CD4-positive, alpha-beta T cell treated with Interleukin-10 for 1 hour (primary cell): ENCODE measurements around the gene RAD23A.
"Not testable (repeated sequence)": the region's sequence is repeated elsewhere in the genome, so short reads cannot be mapped to it uniquely, and the experiment has no call there.

Experiments used
- DNase-seq: peaks from one replicate; pipeline ENCODE4 v3.0.0-alpha.2; 2020

RAD23A gene

DNA sequence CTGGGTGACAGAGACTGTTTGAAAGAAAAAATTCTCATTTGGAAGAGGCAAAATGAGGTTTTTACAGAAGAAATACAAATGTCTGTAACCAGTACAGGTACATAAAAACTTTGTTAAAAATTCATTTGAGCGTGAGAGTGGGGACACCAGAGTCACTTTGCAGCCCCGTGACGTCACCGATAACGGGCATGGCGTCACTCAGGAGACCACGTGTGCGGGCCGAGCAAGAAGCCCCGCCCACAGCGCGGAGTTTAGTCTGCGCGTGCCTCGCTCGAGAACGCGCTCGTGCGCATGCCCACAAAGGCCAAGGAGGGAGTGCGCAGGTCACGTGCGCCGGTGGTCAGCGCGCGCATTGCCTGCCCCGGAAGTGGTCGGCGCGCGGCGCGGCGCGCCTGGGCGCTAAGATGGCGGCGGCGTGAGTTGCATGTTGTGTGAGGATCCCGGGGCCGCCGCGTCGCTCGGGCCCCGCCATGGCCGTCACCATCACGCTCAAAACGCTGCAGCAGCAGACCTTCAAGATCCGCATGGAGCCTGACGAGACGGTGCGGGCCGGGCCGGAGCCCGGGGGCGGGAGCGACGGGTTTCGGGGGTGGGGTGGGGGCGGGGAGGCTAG, at the start of gene RAD23A:
Gene RAD23A, plus strand, starts transcription at position 384 of the 613 bp plus-strand sequence. Its CDS starts 87 bp downstream, at position 471.
- DNase-seq: peak; percentile 99

DNA sequence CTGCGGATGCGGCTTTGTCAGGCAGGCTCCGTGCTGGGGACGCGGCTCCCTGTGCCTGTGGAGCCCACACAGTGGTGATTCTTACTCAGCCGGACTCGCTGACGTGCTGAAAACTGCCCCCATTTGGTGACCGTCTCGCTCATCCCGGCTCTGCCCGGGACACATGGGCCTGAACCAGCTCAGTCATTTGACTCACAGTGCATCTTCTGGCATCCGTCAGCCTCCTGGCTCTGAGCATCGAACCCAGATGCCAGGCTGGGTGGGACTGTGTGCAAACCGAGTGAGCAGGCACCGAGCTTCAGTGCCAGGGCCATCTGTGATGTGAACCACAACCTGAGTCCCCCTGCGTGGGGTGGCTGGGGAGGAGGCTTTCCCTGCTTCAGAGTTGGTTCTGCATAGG, 49.2 kb upstream of the RAD23A start:
- DNase-seq: no peak

DNA sequence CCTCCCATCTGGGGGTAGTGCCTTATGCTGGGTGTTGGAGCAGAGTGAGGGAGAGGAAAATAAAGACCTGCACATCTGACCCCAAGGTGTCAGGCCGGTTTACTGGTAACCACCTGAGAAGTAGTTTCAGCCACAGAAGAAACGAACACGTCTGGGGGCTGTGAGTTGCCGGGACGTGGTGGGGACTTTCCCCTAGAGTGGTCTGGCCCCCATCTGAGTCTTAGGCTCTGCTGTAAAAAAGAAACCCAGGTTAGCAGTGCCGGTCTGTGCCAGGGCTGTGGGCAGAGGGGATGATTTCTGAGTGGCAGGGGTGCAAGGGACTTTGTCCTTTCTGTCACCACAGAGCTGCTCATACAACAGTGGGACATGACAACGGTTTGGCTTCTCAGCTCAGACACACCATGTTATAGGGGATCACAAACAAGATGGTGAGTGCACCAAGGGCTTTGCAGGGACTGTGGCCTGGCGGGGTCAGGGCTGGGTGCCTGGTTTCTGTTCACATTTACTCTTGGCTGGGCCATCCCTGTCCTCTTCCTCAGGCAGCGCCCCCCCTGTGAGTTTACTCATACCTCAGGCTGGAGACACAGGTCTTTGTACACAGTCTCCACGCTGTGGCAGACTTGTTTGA, 45.7 kb upstream of the RAD23A start:
- no peak for DNase-seq

DNA sequence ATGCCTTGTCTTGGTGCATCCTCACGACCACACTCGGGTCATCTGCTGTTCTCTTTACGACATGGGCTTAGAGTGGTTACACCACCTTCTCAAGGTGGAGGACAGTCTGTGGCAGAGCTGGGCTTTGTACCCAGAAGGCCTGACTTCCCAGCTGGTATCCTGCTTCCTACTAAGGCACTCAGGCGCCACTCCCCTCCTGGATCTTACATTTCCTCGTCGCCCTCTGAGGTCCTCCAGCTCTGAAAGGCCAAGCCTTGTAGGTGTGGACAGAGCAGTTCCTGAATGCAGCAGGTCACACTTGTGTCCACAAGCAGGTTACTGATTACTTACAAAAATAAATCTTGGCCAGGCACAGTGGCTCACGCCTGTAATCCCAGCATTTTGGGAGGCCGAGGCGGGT, 38.5 kb upstream of the RAD23A start:
- no peak for DNase-seq

DNA sequence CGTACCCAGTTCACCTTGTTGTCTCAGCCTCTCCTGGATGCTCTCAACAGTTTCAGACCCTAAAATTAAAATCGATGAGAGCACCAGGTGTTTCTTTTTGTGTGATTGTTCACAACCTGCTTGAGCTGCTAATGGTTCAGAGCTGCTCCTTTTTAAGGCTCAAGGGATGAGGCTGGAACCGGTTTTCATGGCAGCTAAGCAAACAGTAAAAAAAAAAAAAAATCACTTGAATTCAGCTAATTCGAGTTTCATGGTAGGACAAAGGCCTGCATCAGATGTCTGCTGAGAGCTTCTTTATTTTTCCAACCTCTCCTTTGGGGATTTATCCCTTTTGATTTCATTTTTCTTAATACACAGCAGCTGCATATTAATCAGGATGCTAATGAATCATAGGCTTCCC, 33.1 kb upstream of the RAD23A start:
- no peak for DNase-seq

GRCh38 chr19:12913011-12913561, 32.6 kb upstream of the RAD23A start:
- DNase-seq: no peak

DNA sequence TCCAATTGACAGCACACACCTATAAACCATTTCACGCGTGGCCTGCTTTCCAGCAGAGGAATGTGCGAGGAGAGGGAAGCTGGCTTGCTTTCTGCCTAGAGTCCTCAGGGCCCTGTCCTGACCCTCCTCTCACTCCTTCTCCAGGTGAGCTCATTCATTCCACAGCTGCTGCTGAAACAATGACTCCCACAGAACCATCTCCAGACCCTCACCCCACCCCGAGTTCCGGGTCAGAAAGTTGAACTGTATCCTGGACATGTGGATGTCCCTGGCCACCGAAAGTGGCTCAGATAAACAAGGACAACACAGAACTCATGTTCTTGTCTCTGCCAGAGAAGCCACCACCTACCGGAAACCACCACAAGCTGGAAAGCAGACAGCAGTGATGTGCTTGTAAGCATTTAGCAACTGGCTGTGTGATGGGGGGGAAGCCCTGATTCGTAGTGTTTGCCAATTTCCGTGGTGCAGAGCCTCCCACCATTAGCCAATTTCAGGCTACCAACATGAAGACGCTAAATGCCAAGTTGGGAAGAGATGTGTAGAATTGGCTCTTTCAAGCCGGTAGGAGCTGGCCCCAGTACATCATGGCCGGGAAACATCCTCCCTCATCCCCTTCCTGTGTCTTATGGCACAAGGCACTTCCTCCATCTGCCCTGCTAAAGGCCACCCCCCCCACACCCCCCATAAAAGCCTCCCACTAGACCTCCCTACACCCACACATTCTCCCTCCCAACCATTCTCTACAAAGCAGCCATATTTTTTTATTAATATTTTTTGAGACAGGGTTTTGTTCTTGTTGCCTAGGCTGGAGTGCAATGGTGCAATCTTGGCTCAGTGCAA, 31.6 kb upstream of the RAD23A start:
- peak; percentile 67 for DNase-seq

DNA sequence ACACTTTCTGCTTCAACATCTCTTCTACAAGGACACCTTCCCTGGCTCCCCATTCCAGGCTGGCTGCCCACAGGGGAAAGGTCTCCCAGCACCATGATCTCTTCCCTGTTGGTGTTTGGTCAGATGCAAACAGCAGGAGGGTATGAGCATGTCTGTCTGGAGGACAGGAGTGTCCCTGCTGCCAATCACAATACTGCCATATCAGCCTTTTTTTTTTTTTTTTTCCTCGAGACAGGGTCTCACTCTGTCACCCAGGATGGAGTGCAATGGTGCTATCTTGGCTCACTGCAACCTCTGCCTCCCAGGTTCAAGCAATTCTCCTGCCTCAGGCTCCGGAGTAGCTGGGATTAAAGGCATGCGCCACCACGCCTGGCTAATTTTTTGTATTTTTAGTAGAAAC, 29.8 kb upstream of the RAD23A start:
- not testable (repeated sequence) for DNase-seq

DNA sequence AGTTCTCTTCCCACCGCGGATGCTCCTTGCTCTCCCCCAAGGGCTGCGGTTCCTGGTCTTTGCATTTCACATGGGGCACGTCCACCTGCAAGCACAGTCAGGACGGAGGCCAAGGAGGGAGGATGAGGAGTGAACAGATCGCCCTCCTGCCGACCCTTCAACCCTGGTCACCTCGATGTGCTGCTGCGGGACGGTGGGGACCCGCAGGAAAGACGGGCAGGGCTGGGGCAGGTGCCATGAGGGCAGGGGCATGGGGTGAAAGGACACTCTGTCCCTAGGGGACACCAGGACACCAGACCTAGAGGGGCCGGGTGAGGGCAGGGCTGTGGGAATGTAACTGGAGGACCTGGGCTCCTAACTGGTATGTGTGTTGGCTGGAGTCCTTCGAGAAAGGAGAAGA, 27.4 kb upstream of the RAD23A start:
- DNase-seq: no peak

- DNase-seq: no peak
Measured at GRCh38 chr19:12921047-12921446, 24.6 kb upstream of the RAD23A start.

- no peak for DNase-seq
Measured at GRCh38 chr19:12922959-12923358, 22.7 kb upstream of the RAD23A start.

GRCh38 chr19:12924621-12925310, 20.9 kb upstream of the RAD23A start:
- no peak for DNase-seq

DNA sequence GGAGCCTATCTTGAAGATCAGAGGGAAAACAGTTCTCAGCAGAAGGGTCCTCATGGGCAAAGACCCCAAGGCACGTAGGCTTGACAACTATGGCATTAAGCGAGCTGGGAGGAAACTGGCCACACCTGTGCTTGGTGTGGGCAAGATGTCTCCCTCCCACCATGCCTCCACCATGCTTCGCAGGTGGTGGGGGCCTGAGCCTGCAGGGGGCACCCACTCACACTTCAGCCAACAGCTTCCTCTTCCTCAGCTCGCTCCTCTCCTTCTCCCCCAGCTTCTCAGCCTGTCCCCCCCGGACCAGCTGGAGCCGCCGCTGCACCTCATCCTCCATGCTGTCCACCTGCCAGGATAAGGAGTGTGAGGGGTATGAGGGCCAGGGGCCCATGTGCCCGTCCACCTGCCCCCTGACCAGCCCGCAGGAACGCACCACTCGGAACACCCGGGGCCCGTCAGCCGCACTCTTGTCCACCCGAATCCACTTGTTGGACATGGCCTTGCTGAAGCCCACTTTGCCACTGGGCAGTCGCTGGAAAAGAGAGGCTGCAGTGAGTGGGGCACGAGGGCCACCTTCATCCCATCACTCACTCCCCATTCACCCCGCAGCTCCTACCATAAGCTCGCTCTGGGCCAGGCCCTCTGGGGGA, 15.5 kb upstream of the RAD23A start:
- DNase-seq: no peak

GRCh38 chr19:12932392-12933286, 13.0 kb upstream of the RAD23A start:
- DNase-seq: no peak

- peak; percentile 90 for DNase-seq
Measured at GRCh38 chr19:12933287-12934072, 12.2 kb upstream of the RAD23A start, which contains the start of gene FARSA. FARSA (minus strand) TSS chr19:12933711; CDS start chr19:12933696, 15 bp downstream.

GRCh38 chr19:12935071-12935470, 10.6 kb upstream of the RAD23A start:
- DNase-seq: no peak

- DNase-seq: no peak
Measured at GRCh38 chr19:12936582-12936981, 9.1 kb upstream of the RAD23A start.

DNA sequence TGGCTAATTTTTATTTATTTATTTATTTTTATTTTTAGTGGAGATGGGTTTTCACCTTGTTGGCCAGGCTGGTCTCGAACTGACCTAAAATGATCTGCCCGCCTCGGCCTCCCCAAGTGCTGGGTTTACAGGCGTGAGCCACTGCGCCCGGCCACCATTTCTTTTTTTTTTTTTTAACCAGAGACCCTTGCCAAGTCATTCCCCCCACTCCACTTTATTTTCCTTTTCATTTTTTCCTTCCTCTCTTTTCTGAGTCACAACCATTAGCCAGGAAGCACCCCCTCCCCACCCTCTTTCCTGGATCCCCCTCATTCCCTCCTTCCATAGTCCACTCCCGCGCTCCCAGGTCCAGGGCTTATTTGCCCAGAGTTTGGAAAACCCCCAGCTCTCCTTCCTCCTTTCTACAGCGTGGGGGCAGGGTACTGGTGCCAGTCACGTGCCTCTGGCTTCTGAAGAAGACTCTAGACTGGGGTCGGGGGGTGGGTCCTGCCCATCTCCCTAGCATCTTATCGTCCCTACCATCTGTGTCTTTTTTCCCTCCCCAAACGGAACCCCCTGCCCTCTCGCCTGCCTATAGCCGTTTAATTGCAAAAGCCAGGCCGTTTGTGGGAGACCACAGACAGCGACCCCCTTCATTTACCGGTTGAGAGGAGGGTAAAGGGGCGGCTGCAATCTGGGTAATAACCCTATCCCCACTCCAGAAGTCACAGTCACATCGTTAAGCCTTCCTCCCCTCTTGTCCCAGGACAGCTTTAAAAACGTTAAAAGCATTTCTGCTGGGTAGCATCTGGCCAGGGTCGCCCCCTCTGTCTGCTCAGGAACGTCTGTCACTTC, 8.4 kb upstream of the RAD23A start:
- DNase-seq: no peak
